KMS-11 (cell line): ENCODE data around the gene IL17RC.
A peak's percentile ranks its signal among the peaks of the same experiment; 100 is the strongest.
"Not testable (repeated sequence)": the region's sequence is repeated elsewhere in the genome, so short reads cannot be mapped to it uniquely, and the experiment has no call there.

Experiments
- H2AFZ ChIP-seq: fragments of 200-600 bp; sonication (generic); 2 replicates; pipeline ENCODE4 v1.6.1; 2016; ENCODE audit warnings: antibody characterized with exemption, mixed run types, low read depth
- H3K27ac ChIP-seq: fragments of 200-600 bp; sonication (generic); 2 replicates; pipeline ENCODE4 v1.6.1; 2016; ENCODE audit warnings: mild to moderate bottlenecking, mixed run types
- H3K27me3 ChIP-seq: fragments of 200-600 bp; sonication (generic); 2 replicates; pipeline ENCODE4 v1.6.1; 2017; ENCODE audit warnings: mild to moderate bottlenecking, low read depth, mixed run types, moderate library complexity; ENCODE audit not compliant: insufficient read depth
- H3K36me3 ChIP-seq: fragments of 200-600 bp; sonication (generic); 2 replicates; pipeline ENCODE4 v1.6.1; 2017; ENCODE audit warnings: mild to moderate bottlenecking, mixed run types; ENCODE audit not compliant: insufficient read depth
- H3K4me1 ChIP-seq: fragments of 200-600 bp; sonication (generic); 2 replicates; pipeline ENCODE4 v1.6.1; 2016; ENCODE audit warnings: mild to moderate bottlenecking, low read depth, mixed run types; ENCODE audit not compliant: poor library complexity, severe bottlenecking
- H3K4me2 ChIP-seq: fragments of 200-600 bp; sonication (generic); 2 replicates; pipeline ENCODE4 v1.7.0; 2016; ENCODE audit warnings: mild to moderate bottlenecking, mixed run types
- H3K4me3 ChIP-seq: fragments of 200-600 bp; sonication (generic); IDR thresholded peaks from 2 replicates; pipeline ENCODE4 v1.6.1; 2017; ENCODE audit warnings: low read depth, low read length, mixed read lengths; ENCODE audit not compliant: insufficient read depth
- H3K79me2 ChIP-seq: fragments of 200-600 bp; sonication (generic); 2 replicates; pipeline ENCODE4 v1.6.1; 2016; ENCODE audit warnings: low read depth, mixed run types; ENCODE audit not compliant: insufficient read depth
- H3K9ac ChIP-seq: fragments of 200-600 bp; sonication (generic); 2 replicates; pipeline ENCODE4 v1.6.1; 2016; ENCODE audit warnings: mild to moderate bottlenecking, mixed run types
- H4K20me1 ChIP-seq: fragments of 200-600 bp; sonication (generic); 2 replicates; pipeline ENCODE4 v1.6.1; 2016; ENCODE audit warnings: mild to moderate bottlenecking, mixed run types; ENCODE audit not compliant: insufficient read depth
- CTCF ChIP-seq: fragments of 200-600 bp; sonication (generic); conservative IDR thresholded peaks from 2 replicates; pipeline ENCODE4 v1.6.1; 2017; ENCODE audit warnings: low read depth, mild to moderate bottlenecking, antibody characterized with exemption, low read length, moderate library complexity, mixed read lengths

The IL17RC gene

GRCh38 chr3:9891072-9891622, 25.8 kb upstream of the IL17RC start:
- peak overlapping the region; percentile 69 for H2AFZ ChIP-seq
- peak overlapping the region; percentile 83 for H3K27ac ChIP-seq
- no peak for TF ChIP-seq CTCF
- peak overlapping the region; percentile 76 for H3K4me2 ChIP-seq
- H4K20me1 ChIP-seq = no peaks in the 10 kb centered on the region
- H3K79me2 ChIP-seq = peaks cover 21% of the 10 kb centered on the region
- no peak overlapping the region for H3K4me3 ChIP-seq
- H3K36me3 ChIP-seq = no peaks in the 10 kb centered on the region
- H3K27me3 ChIP-seq = no peaks in the 10 kb centered on the region
- peak overlapping the region; percentile 95 for H3K9ac ChIP-seq
- H3K4me1 ChIP-seq = peaks cover 30% of the 10 kb centered on the region

GRCh38 chr3:9893739-9894138, 23.2 kb upstream of the IL17RC start:
- TF ChIP-seq CTCF = no peak
- Histone ChIP-seq H3K4me1 (peaks cover 51% of the 10 kb centered on the region), H2AFZ (no peak overlapping the region), H3K79me2 (peaks cover 21% of the 10 kb centered on the region), H3K27ac (no peak overlapping the region), H3K4me3 (no peak overlapping the region), H3K9ac (no peak overlapping the region), H4K20me1 (no peaks in the 10 kb centered on the region), H3K27me3 (no peaks in the 10 kb centered on the region), H3K4me2 (no peak overlapping the region), H3K36me3 (no peaks in the 10 kb centered on the region)

- H3K9ac ChIP-seq, H3K36me3 ChIP-seq, H3K4me2 ChIP-seq, H3K27ac ChIP-seq, H3K27me3 ChIP-seq, H3K4me3 ChIP-seq, H4K20me1 ChIP-seq, H2AFZ ChIP-seq: not testable (repeated sequence)
- H3K4me1 ChIP-seq = peaks cover 48% of the 10 kb centered on the region
- H3K79me2 ChIP-seq = peaks cover 19% of the 10 kb centered on the region
These were observed 21.2 kb upstream of the IL17RC start for GRCh38 chr3:9895715-9896114.

- H4K20me1 ChIP-seq, H3K27ac ChIP-seq, H3K27me3 ChIP-seq, H3K79me2 ChIP-seq, H3K4me3 ChIP-seq, H2AFZ ChIP-seq, H3K9ac ChIP-seq, H3K36me3 ChIP-seq: not testable (repeated sequence)
- Histone ChIP-seq H3K4me2 (peak overlapping the region; percentile 25; the same call in 1 of the 2 replicates), H3K4me1 (peaks cover 48% of the 10 kb centered on the region)
These were observed 20.0 kb upstream of the IL17RC start for GRCh38 chr3:9896755-9897407.

- TF ChIP-seq CTCF = no peak
- no peak overlapping the region for H3K4me3 ChIP-seq
- peak overlapping the region; percentile 25; the same call in 1 of the 2 replicates for H3K4me2 ChIP-seq
- 0 out of 2 replicates have a peak, but pooled peaks cover 4% of the 10 kb centered on the region for H3K79me2 ChIP-seq
- H4K20me1 ChIP-seq = no peaks in the 10 kb centered on the region
- peaks cover 48% of the 10 kb centered on the region for H3K4me1 ChIP-seq
- no peaks in the 10 kb centered on the region for H3K36me3 ChIP-seq
- H3K27ac ChIP-seq = peak overlapping the region; percentile 22; the same call in 1 of the 2 replicates
- no peaks in the 10 kb centered on the region for H3K27me3 ChIP-seq
- no peak overlapping the region for H2AFZ ChIP-seq
- no peak overlapping the region for H3K9ac ChIP-seq
These were observed 19.2 kb upstream of the IL17RC start for GRCh38 chr3:9897408-9898372.
